ENCODE results near the gene CDKAL1. TPM values are rescaled to one million over a fixed set of nuclear protein-coding genes. Genes with fewer than 3 reads are reported as not detected.
A peak's percentile ranks its signal among the peaks of the same experiment; 100 is the strongest.

Gene CDKAL1
- total RNA-seq, 1 experiment from 2014 or later, result 11.8 TPM

DNA sequence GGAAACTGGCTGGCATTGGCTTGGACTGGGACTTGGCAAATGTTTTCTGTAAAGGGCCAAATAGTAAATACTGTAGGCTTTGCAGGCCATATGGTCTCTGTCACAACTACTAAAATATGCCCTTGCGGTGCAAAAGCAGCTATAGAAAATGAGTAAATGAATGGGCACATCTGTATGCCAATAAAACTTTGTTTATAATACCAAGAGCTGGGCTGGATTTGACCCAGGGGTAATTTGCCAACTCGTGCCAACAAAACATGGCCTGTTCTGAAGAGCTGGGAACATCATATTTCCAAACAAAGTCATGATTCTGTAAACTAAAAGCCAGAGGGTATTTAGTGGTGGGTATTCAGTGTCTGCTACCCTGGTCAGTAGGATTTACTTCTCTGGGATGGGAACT is 739.2 kb downstream of the CDKAL1 start:
- POLR2A ChIA-PET, result no interaction called here
- intact Hi-C loops (cut with micrococcal nuclease), result no loop called here
- DNase-seq (ENCODE audit: unreplicated experiment), result no peak
- Mint-ChIP-seq H3K9me3 (ENCODE audit: unreplicated experiment) (peaks cover 12% of the 10 kb centered on the region), H3K27ac (ENCODE audit: low read depth, unreplicated experiment) (no peak overlapping the region), H3K4me1 (ENCODE audit: insufficient read depth, unreplicated experiment) (no peaks in the 10 kb centered on the region), H3K4me3 (ENCODE audit: unreplicated experiment) (no peak overlapping the region), H3K27me3 (ENCODE audit: insufficient read depth, unreplicated experiment) (no peaks in the 10 kb centered on the region), H3K36me3 (ENCODE audit: insufficient read depth, unreplicated experiment) (no peaks in the 10 kb centered on the region)
- no peak for TF ChIP-seq CTCF (IDR thresholded peaks at IDR 0.05; ENCODE audit: unreplicated experiment)
- no TSS peak for BruUV-seq (replicated peaks)
- CTCF ChIA-PET, result interaction anchor here (0.5 kb wide), 1 partner anchor 693 kb away, joined by 4 read pairs; no protein-coding TSS in a partner anchor

- Mint-ChIP-seq H3K9me3 (ENCODE audit: unreplicated experiment) (peaks cover 12% of the 10 kb centered on the region), H3K27me3 (ENCODE audit: insufficient read depth, unreplicated experiment) (no peaks in the 10 kb centered on the region), H3K4me3 (ENCODE audit: unreplicated experiment) (no peak overlapping the region), H3K27ac (ENCODE audit: low read depth, unreplicated experiment) (no peak overlapping the region), H3K36me3 (ENCODE audit: insufficient read depth, unreplicated experiment) (no peaks in the 10 kb centered on the region), H3K4me1 (ENCODE audit: insufficient read depth, unreplicated experiment) (no peaks in the 10 kb centered on the region)
- DNase-seq (ENCODE audit: unreplicated experiment), result no peak
- ChIA-PET CTCF (interaction anchor here (0.6 kb wide), 1 partner anchor 19 kb away, joined by 3 read pairs; no protein-coding TSS in a partner anchor), POLR2A (no interaction called here)
- intact Hi-C loops (cut with micrococcal nuclease), result no loop called here
- TF ChIP-seq CTCF (IDR thresholded peaks at IDR 0.05; ENCODE audit: unreplicated experiment), result no peak
- BruUV-seq (replicated peaks), result no TSS peak
Measured at GRCh38 chr6:21274851-21275250, 740.6 kb downstream of the CDKAL1 start.

- Mint-ChIP-seq H3K4me1 (ENCODE audit: insufficient read depth, unreplicated experiment) (no peaks in the 10 kb centered on the region), H3K27me3 (ENCODE audit: insufficient read depth, unreplicated experiment) (no peaks in the 10 kb centered on the region), H3K27ac (ENCODE audit: low read depth, unreplicated experiment) (no peak overlapping the region), H3K9me3 (ENCODE audit: unreplicated experiment) (peaks cover 7% of the 10 kb centered on the region), H3K4me3 (ENCODE audit: unreplicated experiment) (no peak overlapping the region), H3K36me3 (ENCODE audit: insufficient read depth, unreplicated experiment) (no peaks in the 10 kb centered on the region)
- POLR2A ChIA-PET, result interaction anchor here (0.7 kb wide), 1 partner anchor 167 kb away, joined by 3 read pairs; no protein-coding TSS in a partner anchor
- intact Hi-C loops (cut with micrococcal nuclease), result no loop called here
- BruUV-seq (replicated peaks), result no TSS peak
- TF ChIP-seq CTCF (IDR thresholded peaks at IDR 0.05; ENCODE audit: unreplicated experiment), result no peak
- CTCF ChIA-PET, result interaction anchor here (0.8 to 0.9 kb wide), 2 partner anchors 16 to 255 kb away, joined by 3 to 4 read pairs; no protein-coding TSS in a partner anchor
- peak; percentile 44 for DNase-seq (ENCODE audit: unreplicated experiment)
Measured at GRCh38 chr6:21277601-21278374, 743.5 kb downstream of the CDKAL1 start.

DNA sequence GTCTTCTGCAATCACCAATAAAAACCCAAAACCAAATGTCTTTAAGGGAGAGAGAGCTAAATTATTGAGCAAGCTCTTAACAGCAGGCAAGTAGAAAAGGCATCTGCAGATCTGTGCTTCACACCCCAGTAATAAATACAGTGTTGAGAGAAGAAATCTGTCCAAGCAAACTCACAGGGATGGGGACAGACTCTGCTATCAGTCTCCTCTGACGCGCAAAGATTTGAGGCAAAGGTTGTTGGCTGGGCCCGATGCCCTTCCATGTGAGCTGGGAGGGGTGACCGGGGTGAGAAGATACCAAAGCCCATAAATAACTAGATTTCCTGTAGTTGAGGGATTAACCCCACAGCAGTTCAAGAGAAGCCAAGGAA is 744.1 kb downstream of the CDKAL1 start:
- H3K27ac Mint-ChIP-seq (ENCODE audit: low read depth, unreplicated experiment), result no peak overlapping the region
- BruUV-seq (replicated peaks), result no TSS peak

More for the DNA sequence above, 744.1 kb downstream of the CDKAL1 start:
- intact Hi-C loops (cut with micrococcal nuclease), result no loop called here
- H3K36me3 Mint-ChIP-seq (ENCODE audit: insufficient read depth, unreplicated experiment), result no peaks in the 10 kb centered on the region
- TF ChIP-seq CTCF (IDR thresholded peaks at IDR 0.05; ENCODE audit: unreplicated experiment), result no peak
- ChIA-PET POLR2A (no interaction called here), CTCF (interaction anchor here (0.8 to 0.9 kb wide), 2 partner anchors 16 to 256 kb away, joined by 3 to 4 read pairs; no protein-coding TSS in a partner anchor)
- peaks cover 2% of the 10 kb centered on the region for H3K9me3 Mint-ChIP-seq (ENCODE audit: unreplicated experiment)
- no peak for DNase-seq (ENCODE audit: unreplicated experiment)
- H3K27me3 Mint-ChIP-seq (ENCODE audit: insufficient read depth, unreplicated experiment), result no peaks in the 10 kb centered on the region
- H3K4me1 Mint-ChIP-seq (ENCODE audit: insufficient read depth, unreplicated experiment), result no peaks in the 10 kb centered on the region
- H3K4me3 Mint-ChIP-seq (ENCODE audit: unreplicated experiment), result no peak overlapping the region
